ENCODE measurements around the gene RBPMS2. TPM values are rescaled to one million over a fixed set of nuclear protein-coding genes. Genes with fewer than 3 reads are reported as not detected.

The RBPMS2 gene
- total and polyA plus RNA-seq, 2 donors (not counting 3 experiments of a cell fraction or from before 2014, with no cell fraction given), result 2.3 to 7.8 TPM

GRCh38 chr15:64749999-64750657 is 25.3 kb downstream of the RBPMS2 start:
- no peak overlapping the region for H3K4me2 ChIP-seq (ENCODE audit: insufficient read depth, low read length)
- POLR2A ChIA-PET, result no interaction called here
- dilution Hi-C loops (cut with MboI; ENCODE audit: extremely low pct_ligation_motif_present, low sequenced_read_pairs), result no loop called here

More at GRCh38 chr15:64749999-64750657, 25.3 kb downstream of the RBPMS2 start:
- TF ChIP-seq JUN (IDR thresholded peaks at IDR 0.05; ENCODE audit: borderline replicate concordance, insufficient read depth, insufficient read length, low read depth), result no peak
- TF ChIP-seq CTCF (IDR thresholded peaks at IDR 0.05; ENCODE audit: extremely low read depth in 1 of 2, insufficient read depth in 1 of 2, low read depth in 1 of 2, low read length in 2 of 2), result no peak
- no peak for TF ChIP-seq POLR2AphosphoS5 (IDR thresholded peaks at IDR 0.05; ENCODE audit: insufficient read depth, low read depth, low read length)
- no peak for TF ChIP-seq POLR2A (IDR thresholded peaks at IDR 0.05; ENCODE audit: low read depth, low read length)
- TF ChIP-seq FOS (IDR thresholded peaks at IDR 0.05; ENCODE audit: borderline replicate concordance, insufficient read depth, low read length), result no peak
- no peak for TF ChIP-seq GATA2 (IDR thresholded peaks at IDR 0.05; ENCODE audit: insufficient read depth, insufficient read length, low read depth, low read length)
- TF ChIP-seq MYC (IDR thresholded peaks at IDR 0.05; ENCODE audit: low read depth, low read length), result no peak
- TF ChIP-seq, protein P1, sequence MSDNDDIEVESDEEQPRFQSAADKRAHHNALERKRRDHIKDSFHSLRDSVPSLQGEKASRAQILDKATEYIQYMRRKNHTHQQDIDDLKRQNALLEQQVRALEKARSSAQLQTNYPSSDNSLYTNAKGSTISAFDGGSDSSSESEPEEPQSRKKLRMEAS (IDR thresholded peaks at IDR 0.05; ENCODE audit: insufficient read depth, insufficient read length), result no peak
- no peak for TF ChIP-seq EZH2 (IDR thresholded peaks at IDR 0.05; ENCODE audit: borderline replicate concordance, low read depth, low read length, severe bottlenecking)
- H3K9me3 ChIP-seq (replicated peaks; ENCODE audit: control insufficient read depth, insufficient read depth, low read length), result no peaks in the 10 kb centered on the region
- H3K9ac ChIP-seq (replicated peaks; ENCODE audit: extremely low read depth, insufficient read depth, low read length), result no peak overlapping the region
- H3K4me1 ChIP-seq (ENCODE audit: control insufficient read depth, extremely low read depth, insufficient read depth, low read length), result no peaks in the 10 kb centered on the region
- intact Hi-C loops (cut with micrococcal nuclease), result no loop called here
- CTCF ChIA-PET, result interaction anchor here (0.6 to 3.0 kb wide), 6 partner anchors 11 to 60 kb away, joined by 3 to 19 read pairs (median 4); no protein-coding TSS in a partner anchor
- DNase-seq (ENCODE audit: low read depth, low spot score), result no peak
- H3K79me2 ChIP-seq (ENCODE audit: control insufficient read depth, insufficient read depth, low read length), result no peaks in the 10 kb centered on the region
- H3K36me3 ChIP-seq (ENCODE audit: control insufficient read depth in 2 of 2, extremely low read depth in 1 of 2, insufficient read depth in 2 of 2, low read length in 2 of 2), result no peaks in the 10 kb centered on the region
- H3K27me3 ChIP-seq (ENCODE audit: control insufficient read depth in 2 of 2, insufficient read depth in 2 of 2, low read length in 2 of 2), result no peaks in the 10 kb centered on the region
- no peaks in the 10 kb centered on the region for H3K9me1 ChIP-seq (replicated peaks; ENCODE audit: control insufficient read depth, extremely low read depth, insufficient read depth, low read length)
- no peak for FAIRE-seq
- H3K27ac ChIP-seq (ENCODE audit: insufficient read depth, low read depth, low read length), result no peak overlapping the region
- H3K4me3 ChIP-seq (replicated peaks in 1 of 3; ENCODE audit: insufficient read depth in 1 of 3, low read depth in 1 of 3, low read length in 3 of 3), result no peak overlapping the region
- no peak overlapping the region for H2AFZ ChIP-seq (ENCODE audit: low read depth, low read length)
- no TSS peak for BruUV-seq (replicated peaks)
- no peaks in the 10 kb centered on the region for H4K20me1 ChIP-seq (replicated peaks; ENCODE audit: control insufficient read depth, extremely low read depth, insufficient read depth, low read length)

Data from endothelial cell of umbilical vein (primary cell).